ENCODE results near the gene YTHDF2.

The YTHDF2 gene

DNA sequence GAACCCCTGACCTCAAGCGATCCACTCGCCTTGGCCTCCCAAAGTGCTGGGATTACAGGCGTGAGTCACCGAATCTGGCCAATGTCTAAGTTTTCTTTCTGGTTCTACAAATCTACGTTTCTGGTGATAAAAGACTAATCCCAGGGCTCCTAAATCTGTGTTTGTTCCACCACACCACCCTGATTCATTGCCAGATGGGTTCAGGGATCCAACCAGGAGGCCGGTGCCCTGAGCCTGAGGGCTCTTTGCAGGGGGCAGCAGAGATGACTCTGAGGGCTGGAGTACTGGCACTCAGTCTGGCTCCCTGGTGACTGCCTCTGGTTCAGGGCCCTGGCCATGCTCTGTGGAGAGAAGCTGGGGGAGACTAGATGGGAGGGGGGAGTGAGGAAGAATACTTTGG is 64.7 kb downstream of the YTHDF2 start:
- DNase-seq (ENCODE audit: low spot score): no peak

DNA sequence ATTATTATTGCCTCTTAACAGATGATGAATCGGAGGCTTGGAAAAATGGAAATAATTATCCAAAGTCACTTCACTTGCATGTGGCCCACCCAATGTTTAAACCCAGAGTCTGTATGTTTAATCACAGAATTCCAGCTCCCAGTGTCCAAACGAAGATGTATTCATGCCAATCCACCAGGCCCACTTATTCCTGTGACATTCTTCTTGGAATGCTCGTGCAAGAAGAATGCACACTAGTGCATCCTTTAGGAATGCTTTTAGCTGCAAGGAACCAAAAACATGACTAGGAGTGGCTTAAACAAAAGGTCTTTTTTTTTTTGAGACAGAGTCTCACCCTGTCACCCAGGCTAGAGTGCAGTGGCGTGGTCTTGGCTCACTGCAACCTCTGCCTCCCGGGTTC is 66.3 kb downstream of the YTHDF2 start:
- DNase-seq (ENCODE audit: low spot score): no peak

- no peak for DNase-seq (ENCODE audit: low spot score)
These were observed 66.9 kb downstream of the YTHDF2 start for GRCh38 chr1:28803662-28804061.

DNA sequence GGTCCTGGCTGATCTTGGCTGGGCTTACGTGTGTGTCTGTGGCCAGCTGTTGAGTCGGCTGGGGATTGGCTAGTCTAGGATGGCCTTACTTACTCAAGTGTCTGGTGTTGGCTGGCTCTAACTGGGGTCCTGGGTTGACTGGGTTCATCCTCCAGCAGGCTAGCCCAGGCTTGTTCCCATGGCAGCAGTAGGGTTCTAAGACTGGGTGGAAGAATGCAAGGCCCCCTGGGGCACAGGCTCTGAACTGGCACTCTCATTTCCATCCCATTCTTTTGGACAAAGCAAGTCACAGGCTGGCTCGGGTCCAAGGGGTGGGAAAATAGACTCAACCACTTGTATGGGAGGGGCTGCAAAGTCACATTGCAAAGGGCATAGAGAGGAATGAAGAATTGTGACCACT is 67.3 kb downstream of the YTHDF2 start:
- no peak for DNase-seq (ENCODE audit: low spot score)

DNA sequence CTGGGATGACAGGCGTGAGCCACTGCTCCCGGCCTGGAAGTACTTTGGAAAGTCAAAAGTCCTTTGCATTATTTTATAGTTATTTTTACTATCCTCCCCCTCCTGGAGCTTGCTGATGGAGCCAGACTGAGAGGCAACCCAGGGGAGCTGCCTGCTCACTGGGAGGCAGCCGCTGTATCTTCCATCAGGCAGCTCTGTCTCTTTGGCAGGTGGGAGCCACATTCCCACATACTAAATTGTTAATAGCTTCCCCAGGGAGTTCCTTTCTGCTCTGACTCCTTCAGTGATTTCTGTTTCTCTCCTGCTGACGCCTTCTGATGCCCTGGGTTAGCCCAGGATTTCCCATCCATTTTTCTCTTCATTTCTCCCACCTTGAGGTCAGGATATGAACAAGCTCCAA is 70.3 kb downstream of the YTHDF2 start:
- DNase-seq (ENCODE audit: low spot score): no peak

- DNase-seq (ENCODE audit: low spot score): no peak
These were observed 71.2 kb downstream of the YTHDF2 start for GRCh38 chr1:28807986-28808385.

- DNase-seq (ENCODE audit: low spot score): no peak
These were observed 74.6 kb downstream of the YTHDF2 start for GRCh38 chr1:28811369-28811765.

DNA sequence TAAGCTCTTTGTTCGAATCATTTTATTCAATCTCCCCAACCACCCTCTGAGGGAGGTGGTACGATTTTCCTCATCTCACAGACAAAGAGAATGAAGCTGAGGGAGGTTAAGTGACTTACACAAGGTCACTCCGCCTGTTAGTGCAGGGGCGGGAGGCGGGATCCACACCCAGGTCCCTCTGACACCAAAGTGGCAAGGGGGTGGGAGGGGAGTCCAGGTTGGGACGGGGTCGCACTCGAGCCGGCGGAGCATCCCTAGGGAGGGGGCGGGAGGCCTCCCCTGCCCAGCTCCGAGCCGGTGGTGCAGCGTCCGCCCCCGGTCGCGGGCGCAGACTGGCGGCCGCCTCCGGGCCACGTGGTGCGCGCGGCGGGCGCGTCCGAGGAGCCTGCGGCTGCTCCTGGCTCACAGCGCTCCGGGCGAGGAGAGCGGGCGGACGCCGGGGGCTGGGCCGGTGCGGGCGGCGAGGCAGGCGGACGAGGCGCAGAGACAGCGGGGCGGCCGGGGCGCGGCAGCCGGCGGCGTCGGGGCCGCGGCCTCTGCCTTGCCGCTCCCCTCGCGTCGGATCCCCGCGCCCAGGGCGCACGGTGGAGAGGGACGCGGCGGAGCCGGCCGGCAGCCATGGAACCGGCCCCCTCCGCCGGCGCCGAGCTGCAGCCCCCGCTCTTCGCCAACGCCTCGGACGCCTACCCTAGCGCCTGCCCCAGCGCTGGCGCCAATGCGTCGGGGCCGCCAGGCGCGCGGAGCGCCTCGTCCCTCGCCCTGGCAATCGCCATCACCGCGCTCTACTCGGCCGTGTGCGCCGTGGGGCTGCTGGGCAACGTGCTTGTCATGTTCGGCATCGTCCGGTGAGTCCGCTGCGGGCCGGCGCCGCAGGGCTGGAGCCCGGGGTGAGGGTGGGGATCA is 75.3 kb downstream of the YTHDF2 start, which contains the start of gene OPRD1:
OPRD1 (plus strand) TSS at position 405 of the 903 bp plus-strand sequence; CDS start at position 619, 214 bp downstream.
- DNase-seq (ENCODE audit: low spot score): no peak

DNA sequence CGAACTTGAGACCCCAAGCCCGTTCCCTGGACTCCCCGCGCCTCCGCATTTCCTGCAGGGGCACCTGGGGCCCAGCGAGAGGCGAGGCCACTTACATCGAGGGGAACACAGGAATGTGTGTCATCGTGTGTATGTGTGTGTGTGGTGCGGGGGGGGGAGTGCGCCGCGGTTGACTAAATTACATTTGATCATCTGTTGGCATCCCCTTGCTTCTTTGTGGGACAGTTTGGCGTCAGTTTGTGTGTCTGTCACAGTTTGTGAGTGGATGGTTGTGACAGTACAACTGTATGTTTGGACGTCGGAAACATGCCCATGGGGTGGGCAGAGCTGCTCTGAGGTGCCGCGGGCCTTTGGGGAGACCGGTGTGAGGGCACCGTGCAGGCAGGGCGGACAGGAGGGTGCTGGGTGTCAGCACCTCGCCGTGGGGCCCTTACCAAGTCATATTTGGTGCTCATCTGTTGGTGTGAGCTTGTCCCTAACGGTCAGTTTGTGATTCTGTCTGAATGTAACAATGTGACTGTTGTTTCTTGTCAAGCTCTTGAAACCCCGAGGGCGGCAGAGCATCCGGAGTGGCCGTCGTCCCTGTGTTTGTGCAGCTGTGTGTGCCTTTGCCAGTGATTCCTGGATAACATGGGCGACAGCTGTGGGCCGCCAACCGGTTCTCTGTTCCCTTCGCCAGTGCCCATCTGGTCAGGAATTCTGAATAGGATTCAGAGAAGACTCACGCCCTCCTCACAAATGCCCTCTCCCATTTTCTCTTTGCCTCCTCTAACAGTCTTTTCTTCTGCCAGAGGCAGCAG is 76.1 kb downstream of the YTHDF2 start:
- DNase-seq (ENCODE audit: low spot score): no peak

DNA sequence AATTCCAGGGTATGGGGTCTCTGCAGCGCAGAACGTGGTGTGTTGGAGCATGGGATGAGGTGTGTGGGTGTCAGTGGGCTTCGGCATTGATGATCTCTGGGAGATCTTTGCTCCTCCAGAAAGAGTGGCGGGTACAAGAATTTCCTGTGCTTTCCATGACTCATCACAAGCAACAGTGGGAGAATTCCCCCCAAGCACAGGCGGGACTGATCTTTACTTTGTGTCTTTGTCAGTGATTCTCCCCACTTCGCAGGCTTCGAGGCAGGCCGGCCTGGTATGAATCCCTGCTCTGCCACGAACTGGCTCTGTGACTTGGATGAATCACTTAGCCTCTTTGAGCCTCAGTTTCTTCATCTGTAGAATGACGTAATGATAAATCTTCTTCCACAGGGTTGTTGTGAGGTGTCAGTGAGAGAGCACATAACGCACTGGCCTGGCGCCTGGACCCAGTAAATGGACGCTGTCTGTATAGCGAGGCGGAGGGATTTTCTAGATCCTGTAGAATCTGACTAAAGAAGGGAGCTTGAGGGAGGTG is 77.3 kb downstream of the YTHDF2 start:
- DNase-seq (ENCODE audit: low spot score): no peak

GRCh38 chr1:28815533-28816185 is 78.9 kb downstream of the YTHDF2 start:
- no peak for DNase-seq (ENCODE audit: low spot score)

- DNase-seq (ENCODE audit: low spot score): no peak
These were observed 80.4 kb downstream of the YTHDF2 start for GRCh38 chr1:28817133-28817532.

DNA sequence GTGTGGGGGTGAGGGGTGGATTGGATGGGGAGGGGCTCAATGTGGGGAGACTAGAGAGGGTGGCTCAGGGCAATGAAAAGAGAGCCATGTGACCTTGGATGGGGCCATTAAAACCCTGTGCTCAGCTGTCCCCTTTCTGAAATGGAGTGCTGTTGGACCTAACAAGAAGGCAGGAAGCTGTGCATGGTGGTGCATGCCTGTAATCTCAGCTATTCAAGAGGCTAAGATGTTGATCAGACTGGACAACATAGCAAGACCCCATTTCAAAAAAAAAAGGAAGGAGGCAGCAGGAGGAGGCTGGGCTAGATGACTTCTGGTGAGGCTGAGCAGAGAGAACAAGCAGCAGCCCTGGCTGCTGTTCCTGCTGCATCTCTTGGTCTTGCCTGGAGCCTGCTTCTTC is 82.3 kb downstream of the YTHDF2 start:
- DNase-seq (ENCODE audit: low spot score): no peak
